SJSA1 (cell line): ENCODE results near the gene RPS27. TPM values are rescaled to one million over a fixed set of nuclear protein-coding genes. Genes with fewer than 3 reads are reported as not detected.
"Not testable (repeated sequence)": the region's sequence is repeated elsewhere in the genome, so short reads cannot be mapped to it uniquely, and the experiment has no call there.

ENCODE experiments used
- DNase-seq, 2 experiments: peaks; one replicate each; pipeline ENCODE4 v3.0.0-alpha.2; 2015 to 2020; ENCODE audit warnings: low spot score in 2 of 2, low read depth in 1 of 2
- H3K27ac ChIP-seq: fragments of 250-450 bp; sonication (Bioruptor Pico); 2 replicates; pipeline ENCODE4 v1.5.1; 2020; ENCODE audit warnings: mild to moderate bottlenecking, moderate library complexity
- H3K27me3 ChIP-seq: fragments of 250-450 bp; sonication (Bioruptor Pico); replicated peaks from 2 replicates; pipeline ENCODE4 v1.5.1; 2020; ENCODE audit warnings: mild to moderate bottlenecking, moderate library complexity
- H3K36me3 ChIP-seq: fragments of 250-450 bp; sonication (Bioruptor Pico); 2 replicates; pipeline ENCODE4 v1.5.1; 2020; ENCODE audit warnings: mild to moderate bottlenecking
- H3K4me1 ChIP-seq: fragments of 250-450 bp; sonication (Bioruptor Pico); replicated peaks from 2 replicates; pipeline ENCODE4 v1.6.1; 2021; ENCODE audit warnings: mild to moderate bottlenecking
- H3K4me3 ChIP-seq: fragments of 250-450 bp; sonication (Bioruptor Pico); 2 replicates; pipeline ENCODE4 v1.5.1; 2020; ENCODE audit warnings: mild to moderate bottlenecking
- H3K9me3 ChIP-seq: fragments of 250-450 bp; sonication (Bioruptor Pico); replicated peaks from 2 replicates; pipeline ENCODE4 v1.5.1; 2020; ENCODE audit warnings: mild to moderate bottlenecking
- total RNA-seq: library from RNA; depleted of rRNA; stranded (reverse); fragments of >200 nt; shearing (Covaris generic); gene quantifications from 2 replicates; pipeline ENCODE4 v1.2.3, GENCODE V29; 2014; rRNA removed

RPS27 gene
- total RNA-seq, 1 experiment from 2014 or later: 2,337 TPM

GRCh38 chr1:154033697-154034096, 43.1 kb downstream of the RPS27 start:
- not testable (repeated sequence) for H3K27ac ChIP-seq, H3K36me3 ChIP-seq, H3K9me3 ChIP-seq, H3K27me3 ChIP-seq, DNase-seq, H3K4me1 ChIP-seq, H3K4me3 ChIP-seq

Other genes with a start within 250 kb of the RPS27 start
- gene SLC27A3, start 215.4 kb upstream of the RPS27 start, total RNA-seq: 5.7 and 11.9 TPM in 2 replicates
- gene GATAD2B, start 67.8 kb upstream of the RPS27 start, total RNA-seq: 3.7 and 4.6 TPM in 2 replicates
- 3.9 and 12.6 TPM in 2 replicates for gene DENND4B, start 44.0 kb upstream of the RPS27 start, total RNA-seq
- 10.0 and 10.3 TPM in 2 replicates for gene CRTC2, start 32.1 kb upstream of the RPS27 start, total RNA-seq
- 141 and 153 TPM in 2 replicates for gene SLC39A1, start 27.2 kb upstream of the RPS27 start, total RNA-seq
- gene CREB3L4, start 22.9 kb upstream of the RPS27 start, total RNA-seq: 3.2 and 4.0 TPM in 2 replicates
- 232 and 279 TPM in 2 replicates for gene JTB, start 13.1 kb upstream of the RPS27 start, total RNA-seq
- gene RAB13, start 4.4 kb upstream of the RPS27 start, total RNA-seq: 33.5 and 36.2 TPM in 2 replicates
- not detected in 2 replicates for gene NUP210L, start 164.3 kb downstream of the RPS27 start, total RNA-seq
- 847 and 1,117 TPM in 2 replicates for gene TPM3, start 201.3 kb downstream of the RPS27 start, total RNA-seq
- gene CFAP141, start 215.6 kb downstream of the RPS27 start, total RNA-seq: not detected in 2 replicates
- 83.4 and 92.1 TPM in 2 replicates for gene UBAP2L, start 230.2 kb downstream of the RPS27 start, total RNA-seq